A204.1 (cell line): Measurements from ENCODE around the gene GIPC2.
"Not testable (repeated sequence)": the region's sequence is repeated elsewhere in the genome, so short reads cannot be mapped to it uniquely, and the experiment has no call there.

Experiments used
- FAIRE-seq: peaks from 2 replicates; lab custom pipeline; 2012; peaks lifted over from hg19 to GRCh38; lab: Jason Lieb, UNC

The GIPC2 gene

DNA sequence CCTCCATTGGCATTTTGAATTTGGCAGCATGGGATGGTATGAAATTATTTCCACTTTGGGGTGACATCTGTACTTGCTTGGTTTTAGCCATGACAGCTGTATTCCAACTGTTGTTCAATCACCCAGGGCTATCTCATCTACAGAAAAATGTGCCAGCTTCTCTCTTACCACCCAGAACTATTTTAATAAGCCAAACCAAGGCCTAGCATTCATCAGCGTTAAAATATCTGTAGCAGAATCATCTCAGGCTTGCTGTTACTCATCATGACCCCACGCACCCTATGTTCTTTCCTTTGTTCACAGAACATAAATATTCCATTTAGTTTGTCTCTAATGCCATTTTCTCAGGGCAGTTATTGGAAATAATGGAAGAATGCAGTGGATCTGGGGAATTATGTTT, 49.8 kb downstream of the GIPC2 start:
- no peak for FAIRE-seq

DNA sequence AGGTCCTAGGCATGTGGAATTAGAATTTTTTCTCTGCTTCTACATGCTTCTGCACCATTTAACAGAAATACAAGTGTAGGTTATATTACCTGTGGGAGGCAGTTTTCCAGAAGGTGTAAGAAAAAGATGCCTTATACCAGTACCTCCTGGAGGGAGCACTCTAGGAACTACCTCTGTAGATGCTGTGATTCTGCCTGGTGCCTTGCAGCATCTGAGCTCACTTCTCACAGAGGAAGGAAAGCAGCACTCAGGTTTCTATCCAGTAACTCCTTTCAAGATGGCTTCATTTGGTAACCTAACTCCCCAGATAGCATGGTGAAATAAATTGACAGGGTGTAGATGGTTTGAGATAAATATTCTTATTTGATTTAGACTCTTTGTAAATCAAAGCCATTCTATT, 50.3 kb downstream of the GIPC2 start:
- no peak for FAIRE-seq

DNA sequence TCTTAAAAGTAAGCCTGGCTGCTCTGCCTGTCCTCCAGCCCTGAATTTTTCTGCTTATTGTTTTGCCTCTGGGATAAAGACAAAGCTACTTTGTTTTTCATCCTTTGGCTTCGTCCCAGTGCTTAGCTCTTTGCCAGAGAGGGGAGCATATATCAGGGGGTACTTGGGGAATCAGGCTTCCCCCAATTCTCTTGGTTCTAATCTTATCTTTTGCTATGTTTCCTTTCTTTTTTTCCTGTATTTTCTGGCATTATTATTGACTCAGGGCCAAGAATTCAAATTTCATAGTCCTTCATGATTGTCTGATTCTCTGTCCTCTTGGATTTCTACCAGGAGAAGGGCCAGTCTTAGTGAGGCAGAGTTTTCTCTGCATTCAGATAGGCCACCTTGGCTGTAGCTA, 51.2 kb downstream of the GIPC2 start:
- no peak for FAIRE-seq

DNA sequence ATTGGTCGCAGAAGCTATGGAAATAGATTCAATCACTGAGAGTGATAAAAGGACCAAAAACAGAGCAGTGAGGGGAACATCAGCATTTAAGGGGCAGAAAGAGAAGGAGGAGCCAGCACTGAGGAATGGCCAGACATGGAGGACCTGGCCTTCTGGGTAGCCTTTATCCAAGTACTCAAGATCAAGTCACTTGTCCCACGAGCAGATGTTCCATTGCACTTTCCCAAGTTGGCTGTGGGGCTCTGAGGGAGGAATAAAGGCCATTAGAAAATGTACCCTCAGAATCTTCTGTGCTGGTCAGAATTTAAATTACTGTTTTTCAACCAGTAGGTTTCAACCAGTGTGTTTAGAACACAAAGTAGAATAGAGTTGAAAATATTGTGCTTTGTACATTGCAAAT, 55.3 kb downstream of the GIPC2 start:
- no peak for FAIRE-seq

DNA sequence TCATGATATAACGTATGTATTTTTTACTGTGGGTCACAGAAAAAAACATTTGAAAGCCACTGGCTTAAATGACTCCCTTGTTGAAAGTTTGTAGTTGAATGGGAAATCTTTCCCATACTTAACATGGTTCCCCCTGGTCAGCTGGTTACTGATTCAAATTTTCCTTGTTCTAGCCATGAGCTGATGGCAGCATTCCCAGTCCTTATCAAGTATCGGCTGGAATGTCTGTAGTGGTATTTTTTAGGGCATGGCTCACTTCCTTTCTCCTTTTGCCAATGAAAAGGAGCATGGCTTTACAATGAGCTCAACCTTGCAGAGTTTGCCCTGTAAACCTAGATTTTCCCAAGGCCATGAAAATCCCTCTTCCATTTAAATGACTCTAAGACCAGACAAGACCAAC, 55.7 kb downstream of the GIPC2 start:
- FAIRE-seq: no peak

DNA sequence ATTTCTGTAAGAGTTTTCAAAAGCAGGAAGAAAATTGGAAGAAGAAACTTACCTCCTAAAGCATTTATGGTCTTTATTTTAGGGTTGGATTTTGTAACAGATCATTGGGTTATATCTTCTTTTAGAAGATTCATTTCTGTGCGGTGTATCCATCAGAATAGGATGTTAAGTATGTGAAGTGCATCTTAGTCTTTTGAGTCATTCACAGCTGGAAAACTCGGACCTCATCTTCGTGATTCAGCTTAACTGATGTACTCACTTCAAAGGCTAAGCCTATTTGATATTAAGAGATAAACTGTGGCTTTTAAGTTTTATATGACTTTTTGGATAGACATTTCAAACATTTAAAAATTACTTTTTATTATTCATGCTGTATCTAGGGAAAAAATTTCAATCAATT, 56.3 kb downstream of the GIPC2 start:
- FAIRE-seq: no peak

DNA sequence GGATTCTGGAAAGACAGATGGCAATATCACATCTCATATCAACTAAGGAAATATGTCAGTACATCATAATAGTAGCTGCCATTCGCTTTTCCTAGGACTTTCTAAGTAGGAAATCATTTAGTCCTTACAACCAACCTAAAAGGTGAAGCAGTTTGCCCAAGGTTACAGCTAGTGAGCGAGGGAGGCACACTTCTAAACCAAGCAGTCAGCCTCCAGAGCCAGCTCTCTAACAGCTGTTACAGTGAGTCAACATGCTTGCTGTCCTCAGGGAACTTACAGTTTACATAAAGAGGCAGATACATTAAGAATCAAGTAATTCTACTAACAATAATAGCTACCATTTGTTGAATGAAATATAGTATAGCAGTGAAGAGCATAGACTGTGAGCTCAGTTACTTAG, 57.1 kb downstream of the GIPC2 start:
- FAIRE-seq: no peak

DNA sequence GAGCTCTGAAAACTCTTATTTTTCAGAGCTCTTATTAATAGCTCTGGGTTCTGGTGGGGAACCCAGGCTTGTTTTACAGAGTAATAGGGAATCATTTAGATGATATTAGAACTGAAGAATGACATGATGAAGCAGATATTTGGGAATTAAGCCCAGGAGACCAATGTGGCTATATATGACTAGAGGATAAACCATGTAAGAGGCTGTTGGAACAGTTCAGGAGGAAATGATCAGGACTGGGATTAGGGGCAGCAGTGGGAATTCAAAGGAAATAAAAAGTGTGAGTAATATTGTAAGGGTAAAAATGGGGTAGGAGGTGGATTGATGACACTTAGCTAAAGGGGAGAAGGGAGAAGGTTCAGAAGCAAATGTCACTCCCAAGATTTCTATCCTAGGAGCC, 58.6 kb downstream of the GIPC2 start:
- no peak for FAIRE-seq

DNA sequence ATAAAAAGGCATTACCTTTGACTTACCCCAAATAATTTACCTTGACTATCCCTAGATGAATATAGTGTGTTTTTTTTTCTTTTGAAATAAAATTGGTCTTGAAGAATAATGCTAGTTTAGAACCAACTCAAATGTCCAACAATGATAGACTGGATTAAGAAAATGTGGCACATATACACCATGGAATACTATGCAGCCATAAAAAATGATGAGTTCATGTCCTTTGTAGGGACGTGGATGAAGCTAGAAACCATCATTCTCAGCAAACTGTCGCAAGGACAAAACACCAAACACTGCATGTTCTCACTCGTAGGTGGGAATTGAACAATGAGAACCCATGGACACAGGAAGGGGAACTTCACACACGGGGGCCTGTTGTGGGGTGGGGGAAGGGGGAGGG, 63.9 kb downstream of the GIPC2 start:
- FAIRE-seq: not testable (repeated sequence)

DNA sequence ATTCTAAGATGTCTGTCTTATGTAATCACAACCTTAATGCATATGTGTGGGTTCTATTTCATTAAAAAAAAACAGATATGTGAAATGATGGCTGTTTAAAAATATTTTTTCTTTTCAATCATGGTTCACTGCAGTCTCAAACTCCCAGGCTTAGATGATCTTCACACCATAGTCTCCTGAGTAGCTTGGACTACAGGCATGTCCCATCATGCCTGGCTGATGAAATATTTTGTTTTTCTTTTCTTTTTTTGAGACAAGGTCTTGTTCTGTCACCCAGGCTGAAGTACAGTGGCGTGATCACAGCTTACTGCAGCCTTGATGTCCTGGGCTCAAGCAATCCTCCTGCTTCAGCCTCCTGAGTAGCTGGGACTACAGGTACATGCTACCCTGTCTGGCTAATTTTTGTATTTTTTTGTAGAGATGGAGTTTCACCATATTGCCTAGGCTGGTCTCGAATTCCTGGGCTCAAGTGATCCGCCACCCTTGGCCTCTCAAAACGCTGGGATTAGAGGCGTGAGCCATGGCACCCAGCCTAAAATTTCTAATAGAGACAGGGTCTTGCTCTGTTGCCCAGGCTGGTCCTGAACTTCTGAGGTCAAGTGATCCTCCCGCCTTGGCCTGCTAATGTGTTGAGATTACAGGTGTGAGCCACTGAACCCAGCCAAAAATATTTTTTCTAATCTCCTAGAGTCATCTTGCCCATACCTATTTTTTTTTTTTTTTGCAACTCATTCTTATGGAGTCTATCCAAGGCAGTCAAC, 67.6 kb downstream of the GIPC2 start:
- FAIRE-seq: no peak

DNA sequence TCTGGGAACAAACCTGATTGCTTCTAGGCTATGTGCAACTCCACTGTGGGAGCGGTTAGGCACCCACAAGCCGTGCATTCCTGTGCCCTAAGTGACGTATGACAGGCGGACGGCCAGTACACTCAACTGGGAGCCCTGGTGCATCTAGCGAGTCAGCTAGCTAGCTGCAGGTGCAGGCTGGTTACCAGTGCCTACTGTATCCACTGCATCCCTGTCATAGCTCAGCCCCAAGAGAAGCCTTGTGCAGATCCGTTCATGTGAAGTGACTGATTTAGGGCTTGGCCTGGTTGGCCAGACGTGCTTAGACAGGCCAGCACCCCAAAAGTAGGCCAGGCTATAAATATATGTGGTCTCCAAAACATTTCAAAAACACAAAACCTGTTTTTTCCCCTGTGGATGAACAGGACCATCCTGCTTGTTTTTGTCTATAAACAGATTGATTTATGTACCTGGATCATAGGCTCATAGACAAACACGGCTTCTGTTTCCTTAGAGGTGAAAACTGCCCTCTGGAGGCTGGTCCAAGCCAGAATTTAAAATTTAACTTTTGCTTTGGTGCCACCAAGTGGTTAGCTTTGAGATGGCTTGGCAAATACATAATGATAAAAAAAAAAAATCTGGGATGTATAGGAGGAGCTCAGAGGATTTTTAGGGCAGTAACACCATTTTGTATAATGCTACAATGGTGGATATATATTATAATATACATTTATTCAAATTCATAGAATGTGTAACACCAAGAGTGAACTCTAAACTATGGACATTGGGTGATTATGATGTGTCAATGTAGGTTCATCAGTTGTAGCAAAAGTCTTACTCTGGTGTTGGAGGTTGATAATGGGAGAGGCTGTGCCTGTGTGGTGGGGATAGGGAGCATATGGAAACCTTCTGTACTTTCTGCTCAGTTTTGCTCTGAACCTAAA, 68.5 kb downstream of the GIPC2 start:
- peak; percentile 96 for FAIRE-seq

DNA sequence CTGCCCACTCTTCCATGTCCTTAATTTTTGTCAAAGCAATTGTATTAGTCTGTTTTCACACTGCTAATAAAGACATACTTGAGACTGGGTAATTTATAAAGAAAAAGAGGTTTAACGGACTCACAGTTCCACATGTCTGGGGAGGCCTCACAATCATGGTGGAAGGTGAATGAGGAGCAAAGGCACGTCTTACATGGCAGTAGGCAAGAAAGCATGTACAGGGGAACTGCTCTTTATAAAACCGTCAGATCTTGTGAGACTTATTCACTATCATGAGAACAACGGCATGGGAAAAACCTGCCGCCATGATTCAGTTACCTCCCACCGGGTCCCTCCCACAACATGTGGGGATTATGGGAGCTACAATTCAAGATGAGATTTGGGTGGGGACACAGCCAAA, 74.7 kb downstream of the GIPC2 start:
- not testable (repeated sequence) for FAIRE-seq

DNA sequence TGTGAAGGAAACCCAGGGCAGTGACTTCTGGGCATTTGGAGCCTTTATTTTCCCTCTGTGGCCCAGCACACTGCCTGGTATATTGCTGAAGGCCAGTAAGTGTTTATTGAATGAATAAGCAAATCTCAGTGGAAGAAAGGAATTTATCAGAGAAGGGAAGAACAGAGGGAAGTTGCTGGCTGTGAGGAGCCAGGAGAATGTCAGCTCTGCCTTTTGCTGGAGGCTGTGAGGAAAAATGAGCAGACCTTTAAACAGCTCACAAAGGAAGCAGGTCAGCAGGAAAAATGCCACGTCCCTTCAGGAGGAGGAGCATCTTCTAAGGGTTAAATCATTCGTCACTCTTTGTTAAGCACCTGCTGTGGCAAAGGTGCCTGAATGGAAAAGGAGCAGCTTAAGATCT, 75.9 kb downstream of the GIPC2 start:
- FAIRE-seq: no peak

DNA sequence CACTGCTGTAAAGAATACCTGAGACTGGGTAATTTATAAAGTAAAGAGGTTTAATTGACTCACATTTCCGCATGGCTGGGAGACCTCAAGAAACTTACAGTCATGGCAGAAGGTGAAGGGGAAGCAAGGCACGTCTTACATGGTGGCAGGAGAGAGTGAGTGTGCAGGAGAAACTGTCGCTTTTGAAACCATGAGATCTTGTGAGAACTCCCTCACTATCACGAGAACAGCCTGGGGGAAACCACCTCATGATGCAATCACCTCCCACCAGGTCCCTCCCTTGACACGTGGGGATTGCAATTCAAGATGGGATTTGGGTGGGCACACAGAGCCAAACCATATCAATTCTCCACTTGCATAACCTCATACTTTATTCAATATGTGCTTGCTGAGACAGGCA, 76.6 kb downstream of the GIPC2 start:
- FAIRE-seq: no peak

DNA sequence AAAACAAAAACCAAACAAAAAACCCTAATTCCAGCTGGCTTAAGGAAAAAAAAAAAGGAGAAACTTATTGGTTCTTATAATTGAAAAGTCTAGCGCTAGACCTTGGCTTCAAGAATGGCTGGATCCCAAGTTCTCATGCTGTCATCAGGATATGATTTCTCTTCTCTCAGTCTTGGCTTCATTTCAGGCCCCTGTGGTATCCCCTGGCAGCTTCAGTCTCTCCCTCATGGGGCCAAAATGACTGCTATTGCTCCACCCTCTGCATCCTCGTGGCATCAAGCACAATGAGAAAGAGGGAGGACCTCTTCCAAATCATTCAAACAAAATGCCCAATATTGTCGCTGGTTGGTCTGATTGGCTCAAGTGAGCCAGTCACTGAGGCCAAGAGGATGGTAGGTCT, 80.7 kb downstream of the GIPC2 start:
- FAIRE-seq: no peak

DNA sequence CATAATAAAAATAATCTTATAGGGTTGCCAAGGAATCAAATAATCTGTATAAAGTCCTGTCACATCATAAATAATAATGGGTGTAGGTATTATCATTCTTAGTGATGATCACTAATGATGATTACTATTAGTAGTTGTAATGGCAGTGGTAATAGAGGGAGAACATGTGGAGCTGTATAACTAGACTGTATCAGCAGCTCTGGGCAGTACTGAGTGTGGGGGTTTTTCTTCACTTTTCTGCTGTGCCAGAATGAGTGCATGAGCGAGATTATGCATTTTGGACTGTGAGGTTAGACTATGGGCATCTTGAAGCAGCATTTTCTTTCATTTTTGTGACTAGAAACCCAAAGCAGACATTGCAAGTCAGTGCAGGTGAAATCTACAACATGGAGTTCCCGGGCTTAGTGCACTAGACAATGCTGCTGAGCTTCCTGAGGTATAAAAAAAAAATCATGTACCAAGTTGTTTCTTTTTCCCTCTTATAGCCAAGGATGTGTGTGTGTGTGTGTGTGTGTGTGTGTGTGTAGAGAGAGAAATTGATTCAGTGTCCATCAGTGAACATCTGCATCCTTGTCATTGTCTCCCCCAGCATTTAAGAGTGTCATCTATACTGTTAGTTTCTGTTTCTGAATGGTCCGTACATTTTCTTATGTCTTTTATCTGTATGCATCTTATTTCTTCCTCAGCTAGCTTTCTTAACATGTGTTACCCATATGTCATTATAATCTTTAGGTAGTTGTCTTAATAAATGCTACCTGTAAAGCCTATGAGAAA, 86.6 kb downstream of the GIPC2 start:
- FAIRE-seq: no peak

DNA sequence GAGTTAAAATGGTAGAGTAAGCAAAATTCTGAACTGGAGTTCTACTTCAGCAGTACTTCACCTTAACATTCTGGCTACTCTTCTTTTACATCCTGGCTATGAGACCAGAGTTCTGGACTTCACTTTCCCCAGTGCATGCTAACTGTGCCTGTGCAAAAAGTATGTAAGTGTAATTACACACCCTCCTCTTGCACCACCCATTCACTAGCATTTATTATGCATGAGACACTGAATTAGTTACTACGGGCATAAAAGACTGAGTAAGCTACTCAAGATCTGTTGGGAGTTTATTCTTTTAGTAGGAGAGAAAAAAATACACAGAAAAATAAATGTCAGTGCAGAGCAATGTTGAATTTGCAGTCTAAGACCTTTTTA, 87.2 kb downstream of the GIPC2 start:
- no peak for FAIRE-seq

DNA sequence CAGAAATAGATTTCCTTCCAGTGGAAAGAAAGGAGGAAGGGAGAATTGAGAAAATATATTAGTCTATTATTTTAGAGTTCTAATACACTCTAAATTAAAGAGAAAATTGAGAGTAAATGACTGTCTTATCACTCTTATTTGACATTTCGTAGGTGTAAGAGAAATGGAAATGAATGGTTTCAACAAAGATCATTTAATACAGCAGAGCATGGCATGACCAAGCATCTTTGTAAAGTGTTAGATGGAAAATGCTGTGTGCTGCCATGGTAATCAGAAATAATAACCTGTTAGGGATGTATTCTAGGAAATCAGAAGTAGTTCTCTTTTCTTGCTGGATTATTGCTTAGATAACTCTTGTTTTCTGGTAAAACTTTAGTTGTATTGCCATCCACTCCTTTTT, 90.9 kb downstream of the GIPC2 start:
- FAIRE-seq: no peak

DNA sequence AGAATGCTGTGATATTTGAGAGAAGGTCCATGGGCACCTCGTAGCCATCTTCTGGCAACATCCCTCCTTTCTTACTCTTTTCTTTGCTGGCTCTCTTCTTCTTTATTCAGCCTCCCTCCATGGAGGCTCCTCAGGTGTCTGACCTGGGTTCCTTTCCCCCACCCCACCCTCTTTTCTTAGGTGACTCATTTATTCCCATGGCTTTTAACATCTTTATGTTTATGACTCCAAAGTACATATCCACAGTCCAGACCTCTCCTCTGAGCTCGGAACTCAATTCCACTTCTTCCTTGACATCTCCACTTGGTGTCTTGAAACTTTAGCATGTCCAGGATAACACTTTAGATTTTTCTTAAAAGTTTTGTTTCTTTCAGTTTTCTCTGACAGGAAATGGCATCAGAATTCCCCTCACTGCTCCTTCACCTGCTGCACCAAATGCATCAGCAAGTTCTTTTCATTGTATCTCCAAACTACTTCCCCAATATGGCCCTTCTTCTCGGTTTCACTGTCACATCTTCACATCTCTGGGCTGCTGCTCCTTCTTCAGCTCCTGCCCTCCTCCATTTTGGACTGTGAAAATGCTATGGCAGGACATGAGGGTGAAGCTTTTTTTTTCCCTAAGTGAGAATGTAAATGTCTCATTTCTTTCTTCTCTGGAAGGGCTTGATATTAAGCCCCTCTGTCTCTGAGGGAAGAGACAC, 95.9 kb downstream of the GIPC2 start:
- no peak for FAIRE-seq

DNA sequence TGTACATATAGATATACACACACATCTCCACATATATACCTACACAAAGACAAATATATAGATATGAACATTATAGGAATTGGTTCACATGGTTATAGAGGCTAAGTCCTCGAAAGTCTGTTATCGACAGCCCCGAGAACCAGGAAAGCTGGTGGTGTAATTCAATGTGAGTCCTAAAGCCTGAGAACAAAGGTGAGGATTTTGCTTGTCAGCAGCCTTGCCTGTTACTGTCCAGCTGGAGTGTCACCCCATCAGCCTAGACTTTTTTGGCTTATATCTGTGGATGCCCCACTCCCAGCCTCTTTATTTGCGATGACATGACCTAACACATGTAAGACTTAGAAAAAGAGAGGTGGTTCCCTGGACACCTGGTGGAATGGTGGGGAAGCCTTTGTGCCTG, 97.0 kb downstream of the GIPC2 start:
- no peak for FAIRE-seq

DNA sequence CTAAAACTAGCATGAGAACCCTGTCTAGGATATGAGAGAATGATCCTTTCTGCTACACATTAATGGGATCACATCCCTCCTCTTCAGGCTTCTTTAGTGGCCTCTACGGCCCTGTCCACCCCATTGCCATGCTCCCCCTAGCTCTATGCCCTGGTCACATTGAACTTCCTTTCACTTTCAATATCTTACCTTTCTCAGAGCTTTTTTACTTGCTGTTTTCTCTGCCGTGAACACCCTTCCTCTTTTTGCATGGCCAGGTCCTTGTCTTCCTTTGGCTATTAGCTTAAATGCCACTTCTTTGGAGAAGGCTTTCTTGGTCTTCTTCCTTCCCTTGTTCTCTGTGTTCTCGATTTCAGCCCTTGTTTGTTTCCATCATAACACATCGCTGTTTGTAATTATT, 97.4 kb downstream of the GIPC2 start:
- FAIRE-seq: no peak

DNA sequence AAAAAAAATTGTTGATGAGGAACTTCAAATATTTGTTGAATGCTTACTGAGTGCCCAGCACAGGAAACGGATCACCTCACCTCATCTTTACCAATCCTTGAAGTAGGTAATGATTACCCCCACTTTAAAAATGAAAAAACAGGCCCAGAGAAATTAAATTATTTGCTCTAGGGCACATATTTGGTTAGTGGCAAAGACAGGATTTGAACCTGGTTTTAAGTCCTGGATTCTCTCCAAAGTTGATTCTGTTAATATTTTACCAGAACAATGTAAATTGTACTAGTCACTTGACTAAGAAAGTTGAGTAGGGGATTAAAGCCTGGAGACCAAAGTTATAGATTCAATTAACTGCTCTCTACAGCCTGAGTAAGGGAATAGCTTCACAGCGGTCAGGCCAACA, 97.9 kb downstream of the GIPC2 start:
- FAIRE-seq: no peak
